HepG2 (cell line): ENCODE data around the gene NELFCD. TPM values are rescaled to one million over a fixed set of nuclear protein-coding genes. Genes with fewer than 3 reads are reported as not detected.

Experiments
- ATF7 ChIP-seq, 2 experiments: fragments of 450-650 bp in 1 of 2; sonication (generic) in 1 of 2; formaldehyde crosslinking in 1 of 2; IDR thresholded peaks; 2 replicates each; pipeline versions ENCODE4 v1.4.0 to v1.6.1; 2016 to 2020; ENCODE audit warnings: antibody characterized with exemption in 1 of 2, mild to moderate bottlenecking in 1 of 2, missing genetic modification reagents in 1 of 2
- GABPB1 ChIP-seq: IDR thresholded peaks from 2 replicates; pipeline ENCODE4 v1.6.1; 2016; ENCODE audit warnings: mild to moderate bottlenecking, missing genetic modification reagents, moderate library complexity, missing compliant biosample characterization
- KLF9 ChIP-seq: IDR thresholded peaks from 2 replicates; pipeline ENCODE4 v1.6.1; 2016; ENCODE audit warnings: low read depth
- MATR3 ChIP-seq: sonication (generic); formaldehyde crosslinking; IDR thresholded peaks from 2 replicates; pipeline ENCODE4 v1.4.0; 2020; ENCODE audit warnings: missing genetic modification reagents
- MED1 ChIP-seq: sonication (generic); formaldehyde crosslinking; IDR thresholded peaks from 2 replicates; pipeline ENCODE4 v1.4.0; 2020; ENCODE audit warnings: missing genetic modification reagents
- MLLT10 ChIP-seq: sonication (generic); formaldehyde crosslinking; IDR thresholded peaks from 2 replicates; pipeline ENCODE4 v1.4.0; 2020; ENCODE audit warnings: missing genetic modification reagents
- NFKBIZ ChIP-seq: IDR thresholded peaks from 2 replicates; pipeline ENCODE4 v1.6.1; 2018; ENCODE audit warnings: missing genetic modification reagents, missing compliant biosample characterization
- RBFOX2 ChIP-seq: fragments of 200-400 bp; formaldehyde crosslinking; IDR thresholded peaks from 2 replicates; pipeline ENCODE4 v1.6.1; 2017; ENCODE audit warnings: low read depth, mild to moderate bottlenecking, low read length
- SAFB2 ChIP-seq: sonication (generic); formaldehyde crosslinking; IDR thresholded peaks from 2 replicates; pipeline ENCODE4 v1.5.1; 2020; ENCODE audit warnings: missing genetic modification reagents, low read depth, mild to moderate bottlenecking, borderline replicate concordance
- YEATS4 ChIP-seq: sonication (generic); formaldehyde crosslinking; IDR thresholded peaks from 2 replicates; pipeline ENCODE4 v1.4.0; 2020; ENCODE audit warnings: missing genetic modification reagents, borderline replicate concordance
- ZBTB43 ChIP-seq: sonication (generic); formaldehyde crosslinking; conservative IDR thresholded peaks from 2 replicates; pipeline ENCODE4 v1.4.0; 2020; ENCODE audit warnings: missing genetic modification reagents
- ZFP91 ChIP-seq: sonication (generic); formaldehyde crosslinking; IDR thresholded peaks from 2 replicates; pipeline ENCODE4 v1.9.0; 2022; ENCODE audit warnings: missing genetic modification reagents, mild to moderate bottlenecking, borderline replicate concordance
- ZMYM3 ChIP-seq: sonication (generic); formaldehyde crosslinking; IDR thresholded peaks from 2 replicates; pipeline ENCODE4 v1.5.1; 2020; ENCODE audit warnings: mild to moderate bottlenecking, missing genetic modification reagents
- ZNF512B ChIP-seq: sonication (generic); formaldehyde crosslinking; IDR thresholded peaks from 2 replicates; pipeline ENCODE4 v1.5.1; 2020; ENCODE audit warnings: missing genetic modification reagents, mild to moderate bottlenecking, borderline replicate concordance
- ZNF546 ChIP-seq: sonication (generic); formaldehyde crosslinking; conservative IDR thresholded peaks from 2 replicates; pipeline ENCODE4 v1.8.1; 2023; ENCODE audit warnings: mild to moderate bottlenecking, missing genetic modification reagents
- ZNF589 ChIP-seq: sonication (generic); formaldehyde crosslinking; conservative IDR thresholded peaks from 2 replicates; pipeline ENCODE4 v1.8.0; 2022; ENCODE audit warnings: mild to moderate bottlenecking, moderate library complexity, missing genetic modification reagents
- ZNF678 ChIP-seq: sonication (generic); formaldehyde crosslinking; IDR thresholded peaks from 2 replicates; pipeline ENCODE4 v1.4.0; 2020; ENCODE audit warnings: mild to moderate bottlenecking, missing genetic modification reagents
- ZNF709 ChIP-seq: sonication (generic); formaldehyde crosslinking; IDR thresholded peaks from 2 replicates; pipeline ENCODE4 v1.5.0; 2020; ENCODE audit warnings: mild to moderate bottlenecking, missing genetic modification reagents
- ZNF766 ChIP-seq: sonication (generic); formaldehyde crosslinking; IDR thresholded peaks from 2 replicates; pipeline ENCODE4 v1.5.0; 2020; ENCODE audit warnings: missing genetic modification reagents, borderline replicate concordance
- ZNF788 ChIP-seq: sonication (generic); formaldehyde crosslinking; IDR thresholded peaks from 2 replicates; pipeline ENCODE4 v1.5.0; 2020; ENCODE audit warnings: mild to moderate bottlenecking, missing genetic modification reagents, borderline replicate concordance
- ZNF816 ChIP-seq: sonication (generic); formaldehyde crosslinking; IDR thresholded peaks from 2 replicates; pipeline ENCODE4 v1.8.0; 2022; ENCODE audit warnings: missing genetic modification reagents, mild to moderate bottlenecking, borderline replicate concordance
- polyA plus RNA-seq, 8 experiments: library from polyadenylated mRNA; depleted of rRNA in 3 of 8; stranded (reverse) in 7 of 8; unstranded in 1 of 8; fragments of >200 nt; fragmentation: Illumina TruSeq in 4 of 8; extraction: Trizol in 4 of 8; gene quantifications; 2 replicates each; pipeline versions ENCODE4 v1.2.1 to v1.2.3, GENCODE V29; 2011 to 2016; ENCODE audit warnings: low read depth in 4 of 8, missing spikeins in 1 of 8, mixed read lengths in 1 of 8; ENCODE audit not compliant: insufficient read depth in 1 of 8
- total RNA-seq, 5 experiments: library from RNA; depleted of rRNA; stranded (reverse); fragments of >200 nt; fragmentation: Illumina TruSeq; extraction: Trizol; gene quantifications; 2 replicates each; pipeline ENCODE4 v1.2.3, GENCODE V29; 2016; ENCODE audit warnings: low read depth in 1 of 5
- TF ChIP-seq, protein P1 (sequence below): IDR thresholded peaks from 2 replicates; pipeline ENCODE4 v1.6.1; 2018; ENCODE audit warnings: missing genetic modification reagents, mild to moderate bottlenecking, missing compliant biosample characterization

The NELFCD gene
- total and polyA plus RNA-seq, 2 of the 13 experiments (the other 11 are each of a cell fraction or from before 2014, with no cell fraction given), result 159 to 203 TPM

DNA sequence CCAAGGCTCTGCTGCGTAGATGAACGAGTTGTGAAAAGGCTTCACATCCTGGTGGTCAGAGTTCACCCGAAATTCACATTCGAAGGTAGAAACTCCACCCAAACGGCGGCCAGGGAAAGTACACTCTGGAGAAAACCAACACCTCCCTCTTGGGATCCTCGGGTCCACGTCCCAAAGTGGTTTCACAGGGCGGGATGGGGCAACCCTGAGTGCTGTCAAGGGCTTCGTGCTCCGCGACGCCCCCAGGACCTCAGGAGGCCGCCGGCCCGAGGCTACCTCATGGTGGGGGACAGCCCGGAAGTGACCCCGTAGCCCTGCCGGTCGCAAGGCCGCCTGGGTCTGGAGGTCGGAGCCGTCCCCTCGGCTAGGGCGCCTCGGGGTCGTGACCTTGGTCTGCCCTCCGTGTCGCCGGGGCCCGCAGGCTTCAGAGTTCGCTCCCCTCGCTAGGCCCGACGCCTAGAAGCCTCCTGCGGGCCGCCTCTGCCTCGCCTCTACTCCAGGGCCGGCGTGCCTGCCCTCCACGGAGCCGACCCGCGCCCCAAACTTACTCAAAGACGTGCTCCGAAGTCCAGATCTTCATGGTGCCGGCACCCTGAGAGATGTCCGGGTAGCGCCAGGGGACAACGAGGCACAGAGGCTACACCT is 61.2 kb downstream of the NELFCD start, which contains the start of gene PRELID3B (continued):
- TF ChIP-seq ZFP91 (CRISPR knock-in tag), result peak; percentile 51; the same call in 1 of the 2 replicates
- no peak for TF ChIP-seq MED1 (CRISPR knock-in tag)
- 0 out of 2 replicates have a peak, but pooled peaks have one; percentile 32 for TF ChIP-seq ZNF788 (CRISPR knock-in tag)
- peak; percentile 88 for TF ChIP-seq ZNF709
- TF ChIP-seq, protein P1, sequence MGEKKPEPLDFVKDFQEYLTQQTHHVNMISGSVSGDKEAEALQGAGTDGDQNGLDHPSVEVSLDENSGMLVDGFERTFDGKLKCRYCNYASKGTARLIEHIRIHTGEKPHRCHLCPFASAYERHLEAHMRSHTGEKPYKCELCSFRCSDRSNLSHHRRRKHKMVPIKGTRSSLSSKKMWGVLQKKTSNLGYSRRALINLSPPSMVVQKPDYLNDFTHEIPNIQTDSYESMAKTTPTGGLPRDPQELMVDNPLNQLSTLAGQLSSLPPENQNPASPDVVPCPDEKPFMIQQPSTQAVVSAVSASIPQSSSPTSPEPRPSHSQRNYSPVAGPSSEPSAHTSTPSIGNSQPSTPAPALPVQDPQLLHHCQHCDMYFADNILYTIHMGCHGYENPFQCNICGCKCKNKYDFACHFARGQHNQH (CRISPR knock-in tag), result 0 out of 2 replicates have a peak, but pooled peaks have one; percentile 39
- TF ChIP-seq MLLT10, result no peak
- TF ChIP-seq KLF9 (CRISPR knock-in tag), result 0 out of 2 replicates have a peak, but pooled peaks have one; percentile 59
- TF ChIP-seq ZBTB43 (CRISPR knock-in tag), result peak; percentile 66; the same call in 1 of the 2 replicates
- TF ChIP-seq ZNF678 (CRISPR knock-in tag), result peak; percentile 58; the same call in 1 of the 2 replicates
- TF ChIP-seq ZNF816 (CRISPR knock-in tag), result peak; percentile 59; the same call in 1 of the 2 replicates
- TF ChIP-seq ZMYM3 (CRISPR knock-in tag), result no peak
- TF ChIP-seq YEATS4 (CRISPR knock-in tag), result peak; percentile 80; the same call in 1 of the 2 replicates
- TF ChIP-seq ATF7 (IDR thresholded peaks at IDR 0.05), result no peak
- peak; percentile 61; the same call in 1 of the 2 replicates for TF ChIP-seq ATF7 (CRISPR knock-in tag; IDR thresholded peaks at IDR 0.05)
- TF ChIP-seq MATR3 (CRISPR knock-in tag), result no peak
- no peak for TF ChIP-seq ZNF512B (CRISPR knock-in tag)
- peak; percentile 77 for TF ChIP-seq ZNF546
- TF ChIP-seq ZNF589 (CRISPR knock-in tag), result no peak
- TF ChIP-seq ZNF766 (CRISPR knock-in tag), result peak; percentile 56; the same call in 1 of the 2 replicates
- peak; percentile 90 for TF ChIP-seq GABPB1 (CRISPR knock-in tag)
- TF ChIP-seq RBFOX2, result peak; percentile 68
- no peak for TF ChIP-seq SAFB2 (CRISPR knock-in tag)
- TF ChIP-seq NFKBIZ, result peak; percentile 50; the same call in 1 of the 2 replicates
